K562 (cell line): ENCODE data around the gene PRRC2A. TPM values are rescaled to one million over a fixed set of nuclear protein-coding genes. Genes with fewer than 3 reads are reported as not detected.

ENCODE experiments used
- ATAC-seq: fragments of 200-7000 bp; cut with Tn5 transposase; 3 replicates; pipeline ENCODE4 v1.9.1; 2020; ENCODE audit warnings: moderate library complexity
- BruUV-seq: library from RNA; stranded (reverse); fragments of 400-500 nt; replicated peaks from 2 replicates; lab custom pipeline; 2021; lab: Mats Ljungman, UMichigan
- CTCF ChIA-PET: fragments of 300-600 bp; formaldehyde crosslinking; extraction: SDS; loops from one replicate; lab custom pipeline; 2021; ENCODE audit warnings: low intra/inter-chr PET ratio; lab: Yijun Ruan, JAX
- POLR2A ChIA-PET: fragments of 300-600, 350-650 bp; sonication (Branson Sonifier 250); formaldehyde crosslinking; extraction: SDS; loops from one replicate; lab custom pipeline; 2021; ENCODE audit warnings: antibody characterized with exemption, inconsistent platforms; lab: Yijun Ruan, JAX
- DNase-seq, 4 experiments: peaks; one replicate each; pipeline versions ENCODE4 v3.0.0 to v3.0.0-alpha.2; 2011 to 2018; ENCODE audit warnings: low spot score in 3 of 4, mixed read lengths in 3 of 4; ENCODE audit errors: extremely low read depth in 1 of 4
- FAIRE-seq: peaks from 2 replicates; lab custom pipeline; 2011; peaks lifted over from hg19 to GRCh38; lab: Jason Lieb, UNC
- H2AFZ ChIP-seq: 2 replicates; pipeline ENCODE4 v1.6.0; 2011; ENCODE audit warnings: low read depth, low read length, control low read depth, inconsistent platforms
- H3K27ac ChIP-seq: fragments of 200-600 bp; 3 replicates; pipeline ENCODE4 v1.8.0; 2011; ENCODE audit warnings: low read depth, mild to moderate bottlenecking, control low read depth, inconsistent platforms, low read length, moderate library complexity, mixed read lengths; ENCODE audit errors: extremely low read depth
- H3K27me3 ChIP-seq, 2 experiments: fragments of 300-600 bp in 1 of 2; 2 replicates in 1 of 2; 3 replicates in 1 of 2; pipeline versions ENCODE4 v1.6.0 to v1.8.0; 2011; ENCODE audit warnings: inconsistent platforms in 2 of 2, low read length in 2 of 2, mild to moderate bottlenecking in 1 of 2, mixed read lengths in 1 of 2, moderate library complexity in 1 of 2; ENCODE audit not compliant: control insufficient read depth in 2 of 2, insufficient read depth in 2 of 2
- H3K36me3 ChIP-seq: fragments of 300-600 bp; 3 replicates; pipeline ENCODE4 v1.8.0; 2011; ENCODE audit warnings: mild to moderate bottlenecking, low read length, inconsistent platforms; ENCODE audit not compliant: control insufficient read depth, insufficient read depth
- H3K4me1 ChIP-seq, 2 experiments: fragments of 200-600 bp in 1 of 2; replicated peaks in 1 of 2; 2 replicates in 1 of 2; 3 replicates in 1 of 2; pipeline versions ENCODE4 v1.5.1 to v1.8.0; 2011; ENCODE audit warnings: inconsistent platforms in 2 of 2, low read length in 2 of 2, mild to moderate bottlenecking in 1 of 2, mixed read lengths in 1 of 2, moderate library complexity in 1 of 2; ENCODE audit not compliant: control insufficient read depth in 2 of 2, insufficient read depth in 2 of 2
- H3K4me2 ChIP-seq: 2 replicates; pipeline ENCODE4 v1.6.1; 2011; ENCODE audit warnings: low read length, control low read depth, inconsistent platforms, mixed read lengths; ENCODE audit not compliant: insufficient read depth
- H3K4me3 ChIP-seq: fragments of 200-600 bp; sonication (generic), shearing (Covaris generic); 2 replicates; pipeline ENCODE4 v1.5.1; 2016; ENCODE audit warnings: control low read depth, inconsistent platforms
- H3K79me2 ChIP-seq: fragments of 200-600 bp; 3 replicates; pipeline ENCODE4 v1.8.0; 2011; ENCODE audit warnings: low read length, inconsistent platforms; ENCODE audit not compliant: control insufficient read depth, insufficient read depth
- H3K9ac ChIP-seq, 2 experiments: 2 replicates each; pipeline versions ENCODE4 v1.6.0 to v1.6.1; 2011; ENCODE audit warnings: low read depth in 2 of 2, low read length in 2 of 2, control low read depth in 1 of 2, inconsistent platforms in 1 of 2, mild to moderate bottlenecking in 1 of 2, mixed read lengths in 1 of 2; ENCODE audit not compliant: insufficient read depth in 1 of 2
- H3K9me1 ChIP-seq: one replicate; pipeline ENCODE4 v1.6.0; 2011; ENCODE audit warnings: inconsistent platforms, mild to moderate bottlenecking, low read length, moderate library complexity; ENCODE audit not compliant: control insufficient read depth, insufficient read depth
- H3K9me3 ChIP-seq: replicated peaks from 2 replicates; pipeline ENCODE4 v1.5.1; 2011; ENCODE audit warnings: low read depth, low read length, inconsistent platforms; ENCODE audit not compliant: control insufficient read depth, insufficient read depth
- H4K20me1 ChIP-seq: replicated peaks from 2 replicates; pipeline ENCODE4 v1.6.1; 2011; ENCODE audit warnings: low read length, inconsistent platforms, mixed read lengths; ENCODE audit not compliant: control insufficient read depth, insufficient read depth
- C11orf30 ChIP-seq: fragments of 450-650 bp; IDR thresholded peaks from 2 replicates; pipeline ENCODE4 v1.6.1; 2016; ENCODE audit warnings: low read depth, mild to moderate bottlenecking
- EGR1 ChIP-seq: fragments of 450-650 bp; conservative IDR thresholded peaks from 2 replicates; pipeline ENCODE4 v1.6.1; 2017; ENCODE audit warnings: mild to moderate bottlenecking
- HDAC3 ChIP-seq: fragments of 450-650 bp; IDR thresholded peaks from 2 replicates; pipeline ENCODE4 v1.6.1; 2018; ENCODE audit warnings: borderline replicate concordance, mild to moderate bottlenecking, moderate library complexity; ENCODE audit not compliant: partially characterized antibody
- PTRF ChIP-seq: fragments of 450-650 bp; IDR thresholded peaks from 2 replicates; pipeline ENCODE4 v1.6.1; 2016; ENCODE audit warnings: mild to moderate bottlenecking, missing genetic modification characterization, missing compliant biosample characterization
- SMARCE1 ChIP-seq: fragments of 450-650 bp; IDR thresholded peaks from 2 replicates; pipeline ENCODE4 v1.7.1; 2016; ENCODE audit warnings: mild to moderate bottlenecking
- SPI1 ChIP-seq: IDR thresholded peaks from 2 replicates; pipeline ENCODE4 v1.6.1; 2011; ENCODE audit warnings: low read depth, low read length, control low read depth, borderline replicate concordance
- TEAD4 ChIP-seq, 2 experiments: sonication (generic) in 1 of 2; formaldehyde crosslinking in 1 of 2; IDR thresholded peaks; 2 replicates each; pipeline versions ENCODE4 v1.6.1 to v1.8.0; 2012 to 2022; ENCODE audit warnings: borderline replicate concordance in 1 of 2, inconsistent platforms in 1 of 2, low read length in 1 of 2, mild to moderate bottlenecking in 1 of 2, missing genetic modification reagents in 1 of 2
- ZKSCAN3 ChIP-seq: fragments of 250-450 bp; sonication (Bioruptor Pico); IDR thresholded peaks from 2 replicates; pipeline ENCODE4 v1.4.0; 2020
- ZNF316 ChIP-seq: fragments of 450-650 bp; IDR thresholded peaks from 2 replicates; pipeline ENCODE4 v1.6.1; 2016
- WGBS: fragments of 100-300 bp; shearing (Covaris generic); methylation state at CpG from one replicate; pipeline ENCODE4 v1.1.6; 2016; ENCODE audit warnings: low coverage, mixed read lengths; ENCODE audit not compliant: insufficient coverage; ENCODE audit errors: missing lambda C conversion rate; 5-methylcytosine and 5-hydroxymethylcytosine counted together
- in situ Hi-C: fragments of 300-500 bp; cut with MboI; formaldehyde crosslinking; loops from 4 replicates; pipeline ENCODE4 v1.15.0; 2018; ENCODE audit warnings: inconsistent platforms, mixed read lengths
- intact Hi-C: fragments of 100-400 bp; cut with micrococcal nuclease; formaldehyde crosslinking; loops from 2 replicates; pipeline ENCODE4 v1.14.2; 2022
- polyA plus RNA-seq, 8 experiments: library from polyadenylated mRNA; depleted of rRNA in 4 of 8; stranded (reverse) in 5 of 8; unstranded in 3 of 8; fragments of >200 nt; fragmentation: Nextera tagmentation in 2 of 8; fragmentation: Illumina TruSeq in 1 of 8; extraction: Ambion mirVana in 2 of 8; extraction: Trizol in 1 of 8; gene quantifications; 2 replicates each; pipeline versions ENCODE4 v1.2.1 to v1.2.3, GENCODE V29; 2011 to 2014; ENCODE audit warnings: inconsistent platforms in 1 of 8, missing spikeins in 1 of 8
- total RNA-seq, 7 experiments: library from RNA; depleted of rRNA in 6 of 7; stranded (reverse); fragments of >200 nt in 6 of 7; fragmentation: Illumina TruSeq in 2 of 7; extraction: Trizol in 2 of 7; gene quantifications; 2 replicates each; pipeline versions ENCODE4 v1.2.1 to v1.2.3, GENCODE V29; 2011 to 2021; ENCODE audit warnings: low replicate concordance in 1 of 7
- TF ChIP-seq, protein P1 (sequence below): fragments of 250-450 bp; sonication (Bioruptor Pico); IDR thresholded peaks from 2 replicates; pipeline ENCODE4 v1.5.0; 2021; ENCODE audit warnings: mild to moderate bottlenecking, moderate library complexity
- TF ChIP-seq, protein P2 (sequence below): fragments of 450-650 bp; IDR thresholded peaks from 2 replicates; pipeline ENCODE4 v1.6.1; 2018; ENCODE audit not compliant: partially characterized antibody

Gene PRRC2A
- total and polyA plus RNA-seq, 9 of the 15 experiments (the other 6 are each of a cell fraction or from before 2014, with no cell fraction given), result 1.0 to 332 (median 63.0) TPM

DNA sequence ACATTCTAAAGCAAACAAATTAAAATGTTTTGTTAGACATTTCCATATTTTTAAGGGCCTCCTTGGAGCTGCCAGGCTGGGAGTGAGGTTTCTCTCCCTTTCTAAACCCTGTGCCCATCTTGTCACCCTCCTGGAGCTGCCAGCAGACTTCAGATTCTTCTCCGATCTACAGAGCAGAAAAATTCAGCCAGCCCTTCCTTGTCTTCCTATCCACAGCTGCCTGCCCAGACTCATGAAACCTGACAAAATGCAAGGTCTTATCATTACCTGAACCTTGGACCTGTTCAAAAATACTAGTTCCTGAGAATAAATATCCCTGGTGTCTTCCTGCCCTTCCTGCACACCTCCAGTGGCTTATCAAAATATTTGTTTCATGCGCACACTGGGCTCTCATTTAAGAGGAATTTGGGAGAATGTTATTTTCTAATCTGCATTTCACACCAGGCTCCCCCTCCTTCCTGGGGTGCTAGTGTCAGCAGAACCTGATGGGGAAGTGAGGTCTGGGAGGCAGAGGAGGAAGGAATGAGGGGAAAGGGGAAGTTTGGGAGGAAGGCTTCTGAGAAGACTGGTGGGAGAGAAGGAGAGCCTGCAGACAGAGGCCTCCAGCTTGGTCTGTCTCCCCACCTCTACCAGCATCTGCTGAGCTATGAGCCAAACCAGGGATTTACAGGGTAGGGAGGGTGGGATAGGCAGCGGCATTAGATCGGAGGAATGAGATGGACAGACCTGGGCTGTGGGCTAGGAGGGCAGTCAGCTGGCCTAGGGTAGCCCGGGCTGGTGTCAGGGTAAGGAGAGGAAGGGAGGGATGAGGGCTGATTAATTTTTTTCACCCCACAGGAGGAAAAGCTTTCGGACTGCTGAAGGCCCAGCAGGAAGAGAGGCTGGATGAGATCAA is 5.6 kb upstream of the PRRC2A start, which contains the start of gene AIF1 (continued):
- TF ChIP-seq, protein P1, sequence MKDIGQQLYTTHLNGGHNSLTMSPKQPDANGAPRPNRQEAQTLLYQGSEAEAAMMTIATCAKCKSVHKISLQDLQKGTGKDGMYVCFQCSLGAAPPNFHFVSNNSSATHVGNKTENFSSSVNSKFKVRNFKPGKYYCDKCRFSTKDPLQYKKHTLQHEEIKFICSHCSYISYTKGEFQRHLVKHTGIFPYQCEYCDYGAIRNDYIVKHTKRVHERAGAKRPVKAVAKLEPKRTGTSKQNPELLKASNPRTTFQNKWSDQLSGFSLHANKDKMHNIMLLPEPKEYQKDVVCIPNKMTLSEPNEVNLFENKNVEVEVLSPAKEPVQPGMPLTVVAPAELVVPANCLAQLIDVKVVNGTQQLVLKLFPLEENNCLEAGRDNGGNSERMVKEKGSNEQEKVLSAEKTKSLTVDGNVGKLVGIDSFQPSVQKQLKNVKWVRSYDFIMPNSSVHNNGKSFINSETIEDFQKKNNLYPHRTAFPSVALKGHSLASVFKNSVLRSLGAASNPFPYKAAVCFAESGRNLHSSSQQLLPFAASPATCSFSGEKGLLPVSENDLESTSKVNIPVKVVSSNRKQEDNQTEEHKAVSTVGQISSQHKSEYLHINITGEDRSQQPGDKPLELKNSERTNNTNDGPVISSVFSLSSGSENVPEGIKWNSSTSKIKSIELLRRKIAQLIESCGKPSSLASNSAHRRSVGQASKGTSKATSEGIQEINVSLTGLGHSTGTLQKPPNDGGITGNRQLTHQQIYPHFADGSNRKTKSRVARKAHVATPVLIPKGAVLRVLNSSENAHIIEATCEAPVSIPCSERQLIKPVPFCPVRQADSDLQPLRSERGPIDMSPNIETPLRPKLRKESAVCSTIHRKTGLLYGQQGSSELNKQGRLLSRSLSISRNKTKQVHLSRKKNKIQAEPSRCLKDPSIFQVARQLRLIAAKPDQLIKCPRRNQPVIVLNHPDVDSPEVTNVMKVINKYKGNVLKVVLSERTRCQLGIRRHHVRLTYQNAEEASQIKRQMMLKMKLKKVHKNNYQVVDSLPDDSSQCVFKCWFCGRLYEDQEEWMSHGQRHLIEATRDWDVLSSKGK, result no peak
- peak; percentile 55; the same call in 1 of the 2 replicates for TF ChIP-seq TEAD4 (IDR thresholded peaks at IDR 0.05; ENCODE audit: low read length)
- TF ChIP-seq TEAD4 (CRISPR knock-in tag; IDR thresholded peaks at IDR 0.05; ENCODE audit: borderline replicate concordance), result no peak

DNA sequence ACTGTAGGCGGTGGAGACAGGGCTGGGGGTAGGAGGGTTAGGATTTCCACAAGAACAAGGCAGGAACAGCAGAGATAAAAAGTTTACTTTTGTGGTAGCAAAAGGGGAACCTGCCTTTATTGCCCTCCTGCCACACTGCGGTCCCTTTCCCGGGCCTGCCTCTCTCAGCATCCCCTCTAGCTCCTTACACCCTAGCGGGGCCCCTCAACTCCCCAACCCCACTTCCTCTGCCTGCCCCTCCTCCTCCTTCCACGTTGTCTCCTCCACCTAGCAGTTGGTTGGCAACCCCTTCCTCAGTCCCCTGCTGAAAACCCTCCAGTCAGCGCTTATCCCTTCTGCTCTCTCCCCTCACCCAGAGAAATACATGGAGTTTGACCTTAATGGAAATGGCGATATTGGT is 4.8 kb upstream of the PRRC2A start:
- in situ Hi-C loops (no loop called here), intact Hi-C loops (no loop called here)
- Histone ChIP-seq H4K20me1 (no peaks in the 10 kb centered on the region), H3K79me2 (peaks cover 2% of the 10 kb centered on the region), H3K4me2 (peak overlapping the region; percentile 57), H3K27ac (peak overlapping the region; percentile 49; the same call in 2 of the 3 replicates), H3K9me1 (no peaks in the 10 kb centered on the region), H2AFZ (peak overlapping the region; percentile 58), H3K4me3 (no peak overlapping the region), H3K4me1 (peaks cover 24 to 36% of the 10 kb centered on the region in 2 experiments), H3K27me3 (no peaks in the 10 kb centered on the region), H3K36me3 (no peaks in the 10 kb centered on the region), H3K9me3 (no peaks in the 10 kb centered on the region), H3K9ac (peak overlapping the region; percentile 30 to 84; a peak in 3 of 4 replicates)
- 36% methylated on average over 7 of the region's 7 CpGs for WGBS
- ChIA-PET POLR2A (no interaction called here), CTCF (no interaction called here)
- FAIRE-seq (no peak), DNase-seq (peak in 2 of 4 experiments; percentile 18 to 44), ATAC-seq (no peak)
- BruUV-seq, result no TSS peak
- TF ChIP-seq PTRF (tag), result no peak
- peak; percentile 68 for TF ChIP-seq ZNF316
- TF ChIP-seq, protein P2, sequence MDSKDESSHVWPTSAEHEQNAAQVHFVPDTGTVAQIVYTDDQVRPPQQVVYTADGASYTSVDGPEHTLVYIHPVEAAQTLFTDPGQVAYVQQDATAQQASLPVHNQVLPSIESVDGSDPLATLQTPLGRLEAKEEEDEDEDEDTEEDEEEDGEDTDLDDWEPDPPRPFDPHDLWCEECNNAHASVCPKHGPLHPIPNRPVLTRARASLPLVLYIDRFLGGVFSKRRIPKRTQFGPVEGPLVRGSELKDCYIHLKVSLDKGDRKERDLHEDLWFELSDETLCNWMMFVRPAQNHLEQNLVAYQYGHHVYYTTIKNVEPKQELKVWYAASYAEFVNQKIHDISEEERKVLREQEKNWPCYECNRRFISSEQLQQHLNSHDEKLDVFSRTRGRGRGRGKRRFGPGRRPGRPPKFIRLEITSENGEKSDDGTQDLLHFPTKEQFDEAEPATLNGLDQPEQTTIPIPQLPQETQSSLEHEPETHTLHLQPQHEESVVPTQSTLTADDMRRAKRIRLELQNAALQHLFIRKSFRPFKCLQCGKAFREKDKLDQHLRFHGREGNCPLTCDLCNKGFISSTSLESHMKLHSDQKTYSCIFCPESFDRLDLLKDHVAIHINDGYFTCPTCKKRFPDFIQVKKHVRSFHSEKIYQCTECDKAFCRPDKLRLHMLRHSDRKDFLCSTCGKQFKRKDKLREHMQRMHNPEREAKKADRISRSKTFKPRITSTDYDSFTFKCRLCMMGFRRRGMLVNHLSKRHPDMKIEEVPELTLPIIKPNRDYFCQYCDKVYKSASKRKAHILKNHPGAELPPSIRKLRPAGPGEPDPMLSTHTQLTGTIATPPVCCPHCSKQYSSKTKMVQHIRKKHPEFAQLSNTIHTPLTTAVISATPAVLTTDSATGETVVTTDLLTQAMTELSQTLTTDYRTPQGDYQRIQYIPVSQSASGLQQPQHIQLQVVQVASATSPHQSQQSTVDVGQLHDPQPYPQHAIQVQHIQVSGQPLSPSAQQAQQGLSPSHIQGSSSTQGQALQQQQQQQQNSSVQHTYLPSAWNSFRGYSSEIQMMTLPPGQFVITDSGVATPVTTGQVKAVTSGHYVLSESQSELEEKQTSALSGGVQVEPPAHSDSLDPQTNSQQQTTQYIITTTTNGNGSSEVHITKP, result peak; percentile 83
- peak; percentile 49; the same call in 1 of the 2 replicates for TF ChIP-seq C11orf30
- TF ChIP-seq HDAC3, result no peak
- 0 out of 2 replicates have a peak, but pooled peaks have one; percentile 3 for TF ChIP-seq EGR1
- peak; percentile 37; the same call in 1 of the 2 replicates for TF ChIP-seq SMARCE1
- no peak for TF ChIP-seq ZKSCAN3 (CRISPR knock-in tag)
- peak; percentile 65; the same call in 1 of the 2 replicates for TF ChIP-seq SPI1
